Stimulated activated naive CD4-positive, alpha-beta T cell (primary cell): ENCODE data around the gene SETD1B.

Source experiments
- DNase-seq, 6 experiments: peaks; one replicate each; lab custom pipeline; 2025; lab: John Stamatoyannopoulos, UW

SETD1B gene

DNA sequence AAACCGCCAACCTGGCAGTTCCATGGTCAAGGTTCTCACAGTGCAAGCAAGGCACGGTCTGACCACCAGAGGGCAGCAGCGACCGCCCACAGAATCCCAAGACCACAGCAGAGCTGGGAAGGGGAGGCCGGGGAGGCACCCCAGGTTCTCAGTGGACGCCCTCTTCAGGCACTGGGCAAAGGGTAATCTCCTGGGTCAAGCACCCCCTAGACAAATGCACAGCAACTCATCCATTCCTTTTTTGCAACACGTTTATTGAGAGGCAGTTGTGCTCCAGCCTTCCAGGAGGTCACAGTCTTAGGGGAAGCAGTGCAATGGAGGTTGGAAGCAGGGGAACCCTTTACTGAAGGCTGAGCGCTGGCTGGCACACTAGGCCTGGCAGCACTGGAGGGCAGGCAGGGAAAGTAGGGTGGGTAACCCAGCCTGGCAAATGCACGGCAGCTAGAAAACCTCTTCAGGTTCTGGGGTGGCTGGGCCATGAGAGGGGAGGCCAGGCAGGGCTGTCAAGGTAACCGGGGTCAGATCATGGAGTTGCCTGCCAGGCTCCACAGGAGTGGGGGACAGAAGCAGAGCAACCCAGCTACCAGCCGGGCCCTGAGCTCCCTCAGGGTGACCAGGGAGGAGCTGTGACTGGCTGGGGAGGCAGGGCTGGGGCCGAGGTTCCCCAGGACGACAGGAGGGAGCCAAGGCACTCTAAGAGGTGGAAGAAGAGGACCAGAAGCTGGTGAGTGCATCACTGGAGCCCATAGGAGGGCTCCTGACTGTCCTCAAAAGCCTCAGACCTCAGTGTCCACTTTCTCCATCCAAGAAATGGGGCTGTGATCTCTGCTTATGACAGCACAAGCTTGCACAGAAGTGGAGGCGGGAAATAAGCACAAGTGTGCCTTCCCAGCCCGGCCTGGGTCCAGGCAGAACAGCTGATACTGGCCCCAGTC, 8.5 kb upstream of the SETD1B start:
- DNase-seq, result peak; percentile 73 to 91 (median 82)

DNA sequence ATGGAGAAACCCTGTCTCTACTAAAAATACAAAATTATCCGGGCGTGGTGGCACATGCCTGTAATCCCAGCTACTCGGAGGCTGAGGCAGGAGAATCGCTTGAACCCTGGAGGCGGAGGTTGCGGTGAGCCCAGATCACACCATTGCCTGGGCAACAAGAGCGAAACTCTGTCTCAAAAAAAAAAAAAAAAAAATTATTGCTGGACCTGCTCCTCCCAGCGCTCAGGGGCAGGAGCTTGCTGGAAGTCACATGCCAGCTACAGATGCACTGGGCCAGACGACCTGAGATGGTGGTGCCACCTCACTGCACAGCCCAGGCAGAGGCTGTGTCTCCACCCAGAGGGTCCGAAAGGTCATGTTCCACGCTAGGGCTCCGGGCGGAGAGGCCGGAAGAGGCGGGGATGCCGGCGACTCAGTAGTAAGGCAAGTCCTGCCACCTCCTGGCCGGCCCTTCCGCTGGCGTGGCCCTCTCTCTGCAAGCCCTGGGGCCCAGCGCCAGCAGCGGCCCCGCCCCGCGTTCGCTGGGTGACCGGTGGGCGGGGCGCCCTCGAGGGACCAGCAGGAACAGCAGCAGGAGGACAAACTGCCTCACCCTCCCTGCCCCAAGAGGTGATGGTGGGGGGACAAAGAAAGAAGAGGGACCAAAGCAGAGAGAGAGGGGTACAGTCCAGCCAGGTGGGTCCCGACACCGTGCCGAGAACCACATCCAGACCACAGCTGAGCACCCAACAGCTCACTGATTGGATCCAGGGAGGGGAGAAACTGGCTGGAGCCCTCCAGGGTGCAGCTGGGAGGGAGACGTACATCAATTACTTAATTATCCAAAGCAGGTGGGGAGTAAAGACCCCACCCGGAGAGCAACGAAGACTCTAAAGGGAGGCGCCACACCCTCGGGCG, 6.7 kb upstream of the SETD1B start:
- no peak for DNase-seq

DNA sequence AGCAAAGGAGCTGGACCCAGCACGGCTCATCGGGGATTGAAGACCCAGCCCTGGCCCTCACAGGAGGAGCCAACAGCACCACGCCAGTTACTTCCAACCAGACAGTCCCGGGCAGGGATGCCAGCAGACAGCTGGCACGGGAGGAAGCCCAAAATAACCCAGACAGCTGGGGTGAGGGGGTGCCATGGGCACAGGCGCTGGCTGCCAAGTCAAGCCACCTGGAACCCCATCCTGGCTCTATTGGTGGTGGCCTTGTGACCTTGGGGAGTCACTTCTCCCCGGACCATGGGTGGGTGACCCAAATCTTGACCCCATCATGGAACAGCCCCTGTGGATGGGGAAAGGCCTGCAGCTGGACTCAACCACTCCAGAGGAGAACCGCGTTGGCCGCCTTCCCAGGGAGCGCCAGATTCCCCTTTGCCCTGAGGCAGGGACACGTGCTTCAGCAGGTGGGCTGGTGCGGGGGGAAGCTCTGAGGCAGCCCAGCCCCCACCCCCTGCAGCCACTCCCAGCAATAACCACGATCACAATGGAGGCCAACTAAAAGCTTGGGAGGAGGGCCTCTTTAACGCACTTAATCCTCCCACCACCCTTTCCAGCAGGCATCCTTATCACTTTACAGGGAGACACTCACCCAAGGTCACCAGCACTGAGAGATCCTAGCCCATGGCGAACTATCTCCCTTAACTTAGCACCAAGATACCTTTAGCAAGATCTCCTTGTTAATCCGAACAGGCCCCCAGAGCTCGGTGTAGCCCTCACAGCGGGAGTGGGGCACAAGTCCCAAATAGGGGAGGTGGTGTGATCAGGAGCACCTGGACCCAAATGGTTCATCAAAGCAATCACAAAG, 5.6 kb upstream of the SETD1B start:
- DNase-seq, result peak in 2 of 6 experiments; percentile 22 to 59

DNA sequence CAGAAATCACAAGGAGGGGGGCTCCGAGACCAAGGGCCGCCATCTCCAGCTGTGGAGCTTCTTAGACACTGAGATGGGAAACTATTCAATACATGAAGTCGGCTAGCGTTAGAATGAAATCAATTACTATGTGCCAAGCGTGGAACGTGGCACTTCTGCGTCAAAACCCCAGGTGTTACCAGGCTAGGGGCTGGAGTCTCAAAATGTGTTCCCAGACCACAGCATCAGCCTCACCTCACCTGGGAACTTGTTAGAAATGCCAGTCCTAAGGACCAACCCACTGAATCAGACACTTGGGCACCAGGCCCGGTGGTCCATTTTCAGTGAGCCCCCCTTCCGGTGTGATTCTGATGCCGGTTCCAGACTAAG, 5.0 kb upstream of the SETD1B start:
- peak in 1 of 6 experiments; percentile 29 for DNase-seq

DNA sequence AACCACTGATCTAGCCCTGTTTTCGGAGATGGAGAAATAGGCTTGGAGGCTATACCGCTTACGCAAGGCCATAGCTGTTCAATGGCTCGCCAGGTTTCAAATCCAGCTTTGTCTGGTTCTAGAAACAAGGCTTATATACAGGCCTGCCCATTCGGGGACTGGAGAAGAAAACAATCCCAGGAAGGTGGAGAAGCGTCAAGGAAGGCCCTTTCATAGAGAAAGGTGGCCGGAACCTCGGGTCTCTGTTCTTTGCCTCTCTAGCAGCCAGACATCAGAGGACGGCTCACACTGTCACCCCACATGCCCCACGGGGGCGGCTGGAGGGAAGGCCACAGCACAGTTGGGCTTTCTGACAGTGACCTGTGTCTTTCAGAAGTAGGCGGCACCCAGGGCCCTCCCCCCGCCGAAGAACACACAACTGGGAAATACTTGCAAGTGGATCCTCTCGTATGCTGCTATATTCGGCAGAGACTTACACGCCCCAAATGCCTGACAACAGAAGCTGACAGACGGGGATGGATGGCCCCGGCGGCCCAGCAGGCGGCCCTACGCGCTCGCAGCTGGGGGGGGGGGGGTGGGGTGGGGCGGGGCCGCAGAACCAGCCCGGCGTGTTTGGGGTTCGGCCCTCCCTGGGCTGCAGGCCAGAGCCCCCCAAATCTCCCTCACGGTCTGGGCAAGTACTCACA, 4.5 kb upstream of the SETD1B start:
- DNase-seq, result peak; percentile 53 to 79 (median 58)

DNA sequence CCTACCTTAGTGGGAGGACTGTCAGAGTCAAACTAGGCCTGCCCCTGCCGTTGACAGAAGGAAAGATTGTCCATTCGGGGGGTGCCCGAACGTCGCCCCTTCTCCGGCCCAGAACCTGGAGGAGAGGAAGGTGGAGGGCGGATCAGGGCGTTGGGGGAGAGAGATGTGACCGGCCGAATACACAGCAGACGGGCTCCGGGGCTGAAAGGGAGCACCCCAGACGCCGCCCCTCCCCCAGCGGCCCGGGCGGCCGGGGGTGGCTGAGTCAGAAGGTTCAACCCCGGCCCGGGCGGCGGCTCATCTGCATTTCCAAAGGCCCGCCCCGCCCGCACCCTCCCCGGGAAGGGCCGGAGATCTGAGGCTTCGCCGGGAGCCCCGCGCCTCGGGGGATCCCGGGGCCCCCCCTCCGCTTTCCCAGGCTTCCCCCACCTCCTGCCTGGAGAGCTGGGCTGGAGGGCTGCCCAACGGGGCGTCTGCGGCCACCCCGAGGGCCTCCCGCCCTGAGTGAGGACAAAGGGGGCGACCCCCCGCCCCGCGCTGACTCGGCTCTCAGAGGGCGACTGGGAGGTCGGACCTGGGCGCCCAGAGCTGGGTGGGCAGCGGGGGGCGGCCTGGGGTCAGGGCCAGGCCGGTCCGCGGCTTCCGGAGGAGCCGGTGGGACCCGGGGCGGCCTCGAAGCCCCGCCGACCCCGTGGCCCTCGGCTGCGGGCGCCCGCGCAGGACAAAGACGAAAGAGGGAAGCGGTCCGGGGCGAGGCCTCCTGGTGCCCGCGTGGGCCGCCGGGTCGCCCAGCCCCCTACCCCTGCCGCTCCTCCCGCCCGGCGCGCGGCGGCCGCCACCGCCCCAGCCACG, 3.7 kb upstream of the SETD1B start:
- DNase-seq, result peak in 5 of 6 experiments; percentile 43 to 79 (median 61)

DNA sequence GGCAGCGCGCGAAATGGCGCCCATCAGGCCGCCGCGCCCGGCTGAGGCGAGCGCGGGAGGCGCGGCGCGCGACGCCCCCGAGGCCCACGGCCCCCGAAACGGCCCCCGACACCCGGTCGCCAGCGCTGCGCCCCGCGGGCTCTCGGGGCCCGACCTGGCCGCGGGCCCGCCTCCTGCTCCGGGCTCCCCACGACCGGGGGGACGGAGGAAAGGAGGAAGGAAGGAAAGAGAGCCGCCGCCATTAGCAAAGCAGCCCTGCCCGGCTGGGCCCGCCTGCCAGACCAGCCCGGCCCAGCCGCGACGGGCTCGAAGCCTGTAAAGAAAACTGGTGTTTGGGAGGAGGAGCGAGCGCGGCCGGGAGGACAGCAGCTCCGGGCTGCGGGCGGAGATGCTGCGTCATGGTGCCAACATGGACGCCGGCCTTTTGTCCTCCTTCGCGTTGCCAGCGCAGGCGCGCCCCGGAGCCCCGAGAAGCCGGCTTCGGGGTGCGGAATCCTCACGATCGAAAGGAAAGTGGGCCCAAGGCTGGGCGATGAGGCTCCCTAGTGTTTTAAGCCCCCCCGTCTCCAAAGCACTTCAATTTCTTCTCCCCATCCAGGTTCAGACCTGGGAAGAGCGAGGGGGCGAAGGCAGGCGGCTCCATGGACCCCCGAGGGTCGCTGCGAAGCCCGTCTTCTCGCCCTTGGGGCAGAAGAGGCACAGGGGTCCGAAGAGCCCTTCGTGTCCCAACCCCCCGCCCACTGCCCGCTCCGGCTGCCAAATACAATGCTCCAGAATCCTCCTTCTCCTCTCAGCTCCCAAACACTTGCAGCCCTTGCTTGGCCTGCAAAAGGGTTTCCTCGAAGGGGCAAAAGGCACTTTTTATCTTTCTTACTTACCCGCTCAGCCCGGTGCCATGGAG, 2.9 kb upstream of the SETD1B start:
- DNase-seq, result peak; percentile 40 to 71 (median 58)

DNA sequence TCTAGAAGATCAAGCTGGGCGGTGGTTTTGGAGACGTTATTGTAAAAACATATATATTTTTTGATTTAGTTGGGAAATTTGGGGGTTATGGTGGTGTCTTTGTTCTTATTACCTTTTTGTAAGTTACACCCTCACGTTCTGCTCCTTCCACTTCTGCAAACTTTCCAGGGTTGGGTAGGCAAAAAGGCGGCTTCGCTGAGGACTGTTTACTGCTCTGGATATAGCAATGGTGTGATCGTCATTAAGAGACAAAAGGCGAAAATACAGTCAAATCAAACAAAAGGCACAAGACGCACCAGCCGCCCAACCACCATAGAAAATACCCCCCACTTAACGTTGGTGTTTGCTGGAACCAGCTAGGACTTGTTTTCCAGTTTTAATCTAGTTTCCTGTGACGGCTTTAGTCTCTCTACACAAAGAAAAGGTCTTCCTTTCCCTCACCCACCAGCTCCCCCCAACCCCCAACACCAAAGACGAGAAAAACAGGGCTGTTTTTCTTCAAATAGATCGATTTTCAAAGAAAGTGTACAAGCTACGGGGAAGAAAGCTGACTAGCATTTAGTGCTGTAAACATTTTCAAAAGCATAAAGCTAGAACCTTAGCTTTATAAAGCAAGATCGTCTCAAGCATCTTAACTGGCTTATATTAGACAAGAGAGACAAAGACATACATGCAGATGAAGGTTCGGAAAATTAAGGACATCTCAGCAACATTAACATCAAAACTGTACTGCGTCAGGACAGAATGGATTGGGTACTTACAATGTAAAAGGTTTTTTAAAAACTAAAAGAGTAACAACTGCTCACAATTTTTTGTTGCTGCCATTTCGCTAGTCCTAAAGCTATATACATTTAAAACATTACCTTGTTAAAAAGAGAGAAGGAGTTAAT, 2.0 kb upstream of the SETD1B start:
- peak; percentile 51 to 92 (median 76) for DNase-seq

DNA sequence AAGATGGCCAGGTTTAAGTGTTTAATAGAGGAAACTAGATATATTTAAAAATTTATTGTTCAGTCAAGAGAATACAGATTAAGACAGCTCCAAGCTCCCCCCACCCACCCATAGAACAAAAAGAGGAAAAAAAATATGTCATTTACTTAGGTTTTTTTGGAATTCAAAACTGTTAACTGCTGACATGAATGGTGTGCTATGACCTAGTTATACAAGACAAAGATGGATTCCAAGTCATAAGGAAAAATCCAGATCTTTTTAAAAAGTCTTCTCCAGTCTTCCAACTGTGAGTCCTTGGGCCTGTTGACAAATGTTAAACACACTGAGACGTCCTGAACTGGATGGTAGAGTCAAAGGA, 1.3 kb upstream of the SETD1B start:
- DNase-seq, result no peak

DNA sequence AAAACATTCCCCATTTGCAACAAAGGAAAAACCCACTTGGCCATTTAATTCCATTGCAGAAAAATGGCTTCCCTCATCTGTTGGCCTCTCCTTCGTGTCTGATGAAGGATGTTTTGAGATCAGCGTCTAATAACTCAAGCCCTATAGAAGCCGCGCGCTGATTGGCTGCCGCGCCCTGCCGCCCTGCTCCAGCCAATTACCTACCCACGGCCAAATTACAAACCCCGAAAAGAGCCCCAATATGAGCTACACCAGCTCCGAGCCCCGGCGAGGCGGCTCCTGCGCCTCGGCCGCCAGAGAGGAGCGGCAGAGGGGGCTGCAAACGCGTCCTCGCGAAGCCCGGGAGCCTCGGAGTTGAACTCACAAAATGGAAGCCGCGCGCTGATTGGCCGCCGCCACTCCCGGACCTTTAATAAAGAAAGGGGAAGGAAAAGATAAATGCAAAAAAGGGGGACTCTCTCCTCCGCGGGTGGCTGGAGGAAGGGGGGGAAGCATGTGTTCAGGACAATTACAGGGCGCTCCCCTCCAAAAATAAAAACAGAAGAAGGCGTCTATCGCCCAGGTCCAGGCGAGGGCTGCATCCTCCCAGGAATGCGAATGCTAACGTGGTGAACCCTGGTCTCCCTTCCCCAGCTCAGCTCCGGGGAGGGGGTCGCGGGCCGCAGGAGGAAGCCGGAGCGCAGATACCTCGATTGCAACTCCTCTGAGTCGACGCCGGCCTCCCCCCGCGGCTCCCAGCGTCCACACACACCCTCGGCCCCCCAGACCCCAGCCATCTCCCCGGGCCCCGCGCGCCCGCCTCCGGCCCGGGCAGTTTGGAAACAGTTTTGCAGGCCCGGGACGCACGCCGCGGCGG, 738 bp upstream of the SETD1B start:
- DNase-seq, result peak; percentile 85 to 99 (median 88)

DNA sequence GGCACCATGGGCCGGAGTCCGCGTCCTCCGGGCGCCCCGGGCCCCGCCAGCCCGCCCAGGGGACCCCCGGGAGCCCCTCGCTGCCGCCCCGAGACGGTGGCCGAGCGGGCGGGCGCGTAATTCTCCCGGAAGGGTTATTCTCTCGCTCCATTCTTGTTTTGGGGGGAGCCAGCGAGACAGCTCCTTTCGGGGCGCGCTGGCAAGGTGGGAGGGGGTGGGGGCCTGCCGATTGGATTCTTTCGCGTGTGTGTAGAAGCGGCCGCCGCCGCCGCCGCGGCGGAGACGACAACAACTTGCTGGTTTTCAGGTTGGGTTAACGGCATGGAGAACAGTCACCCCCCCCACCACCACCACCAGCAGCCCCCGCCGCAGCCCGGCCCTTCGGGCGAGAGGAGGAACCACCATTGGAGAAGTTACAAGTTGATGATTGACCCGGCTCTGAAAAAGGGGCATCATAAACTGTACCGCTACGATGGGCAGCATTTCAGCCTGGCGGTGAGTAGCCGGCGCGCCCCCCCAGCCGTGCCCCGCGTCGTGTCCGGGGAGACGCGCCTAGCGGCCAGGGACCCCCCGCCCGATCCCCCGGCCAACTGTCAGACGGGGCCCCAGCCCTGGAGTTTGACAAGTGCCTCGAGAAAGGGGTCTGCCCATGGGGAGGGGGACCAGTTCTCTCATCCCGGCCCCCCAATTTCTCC, 755 bp downstream of the SETD1B start:
- peak; percentile 44 to 69 (median 57) for DNase-seq

DNA sequence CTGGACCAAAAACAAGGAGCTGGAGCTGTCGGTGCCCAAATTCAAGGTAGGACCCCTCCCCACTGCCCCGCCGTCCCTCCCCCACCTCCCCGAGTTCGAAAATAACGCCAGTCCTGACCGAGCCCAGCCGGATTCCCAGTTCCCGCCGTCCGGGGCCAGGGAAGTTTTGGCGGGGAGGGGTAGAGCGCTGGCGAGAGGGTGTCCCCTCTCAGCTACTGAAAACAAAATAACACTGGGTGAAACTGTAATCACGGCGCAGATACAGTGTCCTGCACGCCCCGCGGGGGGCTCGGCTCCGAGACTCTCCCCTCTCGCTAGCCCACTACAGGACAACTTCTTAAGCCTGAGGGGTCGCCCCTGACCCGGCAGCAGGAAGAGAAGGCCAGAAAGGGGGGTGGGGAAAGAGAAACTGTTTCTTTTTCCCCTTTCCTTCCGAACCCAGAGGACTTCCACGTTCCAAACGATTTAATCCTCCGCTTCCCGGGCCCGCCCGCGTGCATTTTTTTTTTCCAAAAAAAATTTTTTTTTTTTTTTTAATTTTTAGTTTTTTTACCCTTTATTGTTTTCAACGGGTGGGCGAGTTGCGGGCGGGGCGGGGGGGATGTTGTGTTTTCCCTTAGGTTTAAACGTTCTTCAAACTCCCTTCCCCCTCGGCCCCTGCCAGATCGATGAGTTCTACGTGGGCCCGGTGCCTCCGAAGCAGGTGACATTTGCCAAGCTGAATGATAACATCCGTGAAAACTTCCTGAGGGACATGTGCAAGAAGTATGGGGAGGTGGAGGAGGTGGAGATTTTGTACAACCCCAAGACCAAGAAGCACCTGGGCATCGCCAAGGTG, 1.6 kb downstream of the SETD1B start:
- DNase-seq, result peak in 2 of 6 experiments; percentile 16 to 23

DNA sequence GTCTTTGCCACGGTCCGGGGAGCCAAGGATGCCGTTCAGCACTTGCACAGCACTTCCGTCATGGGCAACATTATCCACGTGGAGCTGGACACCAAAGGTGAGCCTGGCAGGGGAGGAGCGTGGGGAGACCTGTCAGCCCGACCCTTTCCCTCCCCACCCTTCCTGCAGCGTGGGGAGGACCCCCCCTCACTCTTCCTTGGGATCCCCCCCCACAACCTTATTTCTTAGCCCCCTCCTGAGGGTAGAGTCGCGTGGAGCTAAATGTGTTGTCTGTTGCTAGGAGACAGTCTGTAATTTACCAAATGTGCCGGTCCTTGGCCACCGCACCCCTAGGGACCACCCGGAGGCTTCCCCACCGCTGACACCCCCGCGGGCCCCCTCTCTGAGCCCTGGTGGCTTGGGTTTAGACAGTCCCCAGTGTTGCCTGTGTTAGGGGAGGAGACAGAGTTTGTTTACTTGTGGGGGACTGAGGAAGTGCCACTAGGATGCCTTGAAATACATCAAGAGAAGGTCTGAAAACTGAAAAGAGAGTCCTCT, 2.3 kb downstream of the SETD1B start:
- DNase-seq, result peak in 2 of 6 experiments; percentile 47 to 48

DNA sequence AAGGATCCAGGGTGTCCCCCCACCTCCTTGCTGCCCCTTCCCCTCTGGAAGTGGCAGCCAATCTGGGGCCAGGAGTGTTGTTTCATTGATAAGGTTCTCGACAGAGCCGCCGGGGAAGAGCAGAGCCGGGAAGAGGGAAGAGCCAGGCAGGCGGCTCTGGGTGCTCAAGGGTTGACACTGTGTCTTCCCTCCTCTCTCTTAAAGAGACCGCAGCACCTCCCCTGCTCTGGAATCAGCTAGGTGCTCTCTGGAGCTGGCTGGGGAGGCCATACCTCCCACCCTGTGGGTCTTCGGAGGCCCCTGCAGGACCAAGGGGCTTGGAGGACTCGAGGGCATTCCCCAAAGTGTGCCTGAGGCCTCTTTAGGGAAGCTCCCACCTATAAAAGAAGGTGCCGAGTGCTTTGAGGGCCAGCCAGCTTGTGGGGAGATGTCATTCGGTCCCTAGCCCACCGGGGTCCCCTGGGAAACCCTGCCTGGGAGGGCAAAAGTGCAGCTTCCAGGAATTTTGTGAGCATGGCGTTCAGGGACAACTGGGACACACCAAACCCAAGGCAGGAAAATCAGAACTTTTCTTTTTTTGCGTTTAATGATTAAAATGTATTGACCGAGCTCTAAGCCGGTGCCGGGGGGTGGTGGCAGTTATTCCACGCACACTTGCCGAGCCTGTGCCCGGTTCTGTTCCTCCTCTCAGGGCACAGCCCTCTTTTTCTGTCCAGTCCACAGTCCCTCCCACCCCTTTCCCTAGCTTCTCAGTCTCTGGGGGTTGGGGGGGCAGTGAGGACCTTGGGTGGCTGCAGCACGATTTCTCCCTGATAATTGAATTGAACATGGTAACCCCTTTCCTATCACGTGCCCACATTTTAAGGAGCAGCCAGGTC, 3.0 kb downstream of the SETD1B start:
- DNase-seq, result no peak
